Kidney glomerular epithelial cell (primary cell): ENCODE measurements around the gene FBXO9.
"Not testable (repeated sequence)": the region's sequence is repeated elsewhere in the genome, so short reads cannot be mapped to it uniquely, and the experiment has no call there.

Experiments
- DNase-seq: peaks from one replicate; lab custom pipeline; 2025; lab: John Stamatoyannopoulos, UW

FBXO9 gene

DNA sequence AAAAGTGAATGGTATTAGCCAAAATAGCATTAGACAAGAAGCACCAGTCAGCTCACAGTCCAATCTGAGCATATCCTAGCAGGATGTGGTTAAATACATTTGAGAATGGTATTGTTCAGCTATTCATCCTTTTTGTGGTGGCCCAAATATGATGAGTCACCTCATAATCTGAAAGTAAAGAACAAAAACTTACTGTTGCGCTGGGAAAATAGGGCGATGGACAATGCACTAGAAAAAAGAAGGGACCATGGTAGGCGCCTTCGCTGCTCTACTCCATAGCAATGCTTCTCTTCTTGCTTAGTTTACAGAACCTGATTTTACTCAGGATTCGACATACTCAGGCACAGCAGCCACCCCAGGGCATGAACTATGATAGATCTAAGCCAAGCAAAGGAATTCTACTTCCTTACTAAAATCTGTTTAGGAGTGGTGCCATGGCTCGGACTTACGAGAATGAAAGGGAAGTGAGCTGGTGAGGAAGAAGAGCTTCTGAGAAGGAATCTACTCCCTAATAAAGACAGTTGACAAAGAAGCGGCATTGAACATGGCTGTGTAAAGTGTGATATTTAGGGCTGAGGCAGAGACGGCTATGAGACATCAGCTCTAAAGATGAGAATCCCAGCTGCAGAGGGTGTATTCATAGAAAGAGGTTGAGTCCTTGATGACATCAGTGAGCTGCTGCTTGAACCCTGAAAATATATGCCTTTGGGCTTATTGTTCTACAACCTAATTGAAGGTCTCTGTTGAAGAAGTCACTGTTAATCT, 16.6 kb upstream of the FBXO9 start:
- no peak for DNase-seq

DNA sequence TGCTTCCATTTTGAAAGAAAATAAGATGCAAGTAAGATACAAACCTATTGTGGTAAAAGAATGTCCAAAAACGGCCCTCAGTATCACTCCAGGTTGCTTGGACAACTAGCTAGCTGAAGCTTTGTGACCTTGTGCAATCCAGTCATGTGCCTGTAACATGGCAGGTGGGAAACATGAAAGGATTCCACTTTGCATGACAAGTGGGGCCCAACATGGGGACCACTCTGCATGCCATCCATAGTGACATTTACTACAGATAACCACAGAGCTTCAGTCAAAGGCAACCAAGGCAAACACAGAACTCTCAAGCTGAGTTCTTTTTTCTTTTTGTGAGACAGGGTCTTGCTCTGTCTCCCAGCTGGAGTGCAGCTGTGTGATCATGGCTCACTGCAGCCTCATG, 15.8 kb upstream of the FBXO9 start:
- no peak for DNase-seq

DNA sequence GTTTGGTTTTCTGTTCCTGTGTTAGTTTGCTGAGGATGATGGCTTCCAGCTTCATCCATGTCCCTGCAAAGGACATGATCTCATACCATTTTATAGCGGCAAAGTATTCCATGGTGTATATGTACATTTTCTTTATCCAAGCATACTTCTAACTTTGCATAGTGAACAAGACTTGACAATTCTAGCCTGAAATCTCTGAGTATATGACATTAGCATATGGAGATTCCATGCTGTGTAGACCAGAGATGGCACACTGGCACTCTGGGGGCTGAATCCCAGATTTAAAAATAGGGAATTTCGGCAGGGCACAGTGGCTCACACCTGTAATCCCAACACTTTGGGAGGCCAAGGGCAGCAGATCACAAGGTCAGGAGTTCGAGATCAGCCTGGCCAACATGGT, 13.1 kb upstream of the FBXO9 start:
- DNase-seq = not testable (repeated sequence)

DNA sequence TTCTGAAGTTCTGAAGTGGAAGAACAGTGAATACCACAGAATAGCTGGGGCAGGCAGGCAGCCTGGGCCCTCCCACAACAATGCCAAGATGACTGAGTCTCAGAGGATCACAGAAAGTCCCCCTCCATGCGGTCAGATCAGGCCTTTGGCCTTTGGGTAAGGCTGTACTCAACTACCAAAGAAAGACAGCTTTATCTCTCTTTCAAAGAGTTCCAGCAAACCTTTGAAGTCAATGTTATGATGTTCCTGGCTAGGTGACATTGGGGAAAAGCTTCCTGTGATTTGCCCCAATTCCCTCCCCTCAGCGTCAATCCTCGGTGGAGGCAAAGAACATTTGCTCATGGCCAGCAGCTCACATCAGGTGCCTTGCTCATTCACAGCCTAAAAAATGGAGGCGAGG, 10.7 kb upstream of the FBXO9 start:
- no peak for DNase-seq

DNA sequence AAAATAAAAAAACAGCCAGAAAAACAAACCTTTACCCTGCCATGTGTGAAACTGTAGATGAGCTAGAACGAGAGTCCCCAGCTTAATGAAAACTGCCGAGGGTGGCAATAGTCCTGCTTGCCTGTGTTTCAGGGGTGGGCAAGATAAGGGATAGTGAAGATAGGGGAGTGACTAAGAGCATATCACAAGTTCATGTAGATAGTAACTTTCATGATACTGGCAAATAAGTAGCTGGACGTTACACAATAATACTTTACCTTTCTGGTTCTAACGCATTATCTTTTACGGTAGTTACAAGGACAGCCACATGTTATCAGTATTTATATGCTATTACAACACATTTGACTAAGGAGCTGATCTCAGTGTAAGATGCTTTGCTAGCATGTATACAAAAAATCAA, 9.3 kb upstream of the FBXO9 start:
- DNase-seq = no peak

DNA sequence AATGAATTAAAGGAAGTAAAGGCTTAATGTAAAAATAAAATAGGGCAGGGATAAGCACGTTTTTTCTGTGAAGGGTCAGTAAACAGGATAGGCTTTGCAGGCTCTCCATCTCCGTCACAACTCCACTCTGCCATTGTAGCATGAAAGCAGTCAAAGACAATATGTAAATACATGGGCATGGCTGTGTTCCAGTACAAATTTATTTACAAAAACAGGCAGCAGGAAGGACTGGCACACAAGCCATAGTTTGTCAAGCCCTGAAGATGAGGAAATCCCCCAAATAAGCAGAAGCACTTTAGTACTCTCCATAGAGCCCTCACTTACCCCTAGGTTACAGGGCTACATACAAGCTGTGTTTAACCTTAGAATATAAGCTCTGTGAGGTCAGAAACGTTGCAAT, 8.9 kb upstream of the FBXO9 start:
- DNase-seq = no peak

DNA sequence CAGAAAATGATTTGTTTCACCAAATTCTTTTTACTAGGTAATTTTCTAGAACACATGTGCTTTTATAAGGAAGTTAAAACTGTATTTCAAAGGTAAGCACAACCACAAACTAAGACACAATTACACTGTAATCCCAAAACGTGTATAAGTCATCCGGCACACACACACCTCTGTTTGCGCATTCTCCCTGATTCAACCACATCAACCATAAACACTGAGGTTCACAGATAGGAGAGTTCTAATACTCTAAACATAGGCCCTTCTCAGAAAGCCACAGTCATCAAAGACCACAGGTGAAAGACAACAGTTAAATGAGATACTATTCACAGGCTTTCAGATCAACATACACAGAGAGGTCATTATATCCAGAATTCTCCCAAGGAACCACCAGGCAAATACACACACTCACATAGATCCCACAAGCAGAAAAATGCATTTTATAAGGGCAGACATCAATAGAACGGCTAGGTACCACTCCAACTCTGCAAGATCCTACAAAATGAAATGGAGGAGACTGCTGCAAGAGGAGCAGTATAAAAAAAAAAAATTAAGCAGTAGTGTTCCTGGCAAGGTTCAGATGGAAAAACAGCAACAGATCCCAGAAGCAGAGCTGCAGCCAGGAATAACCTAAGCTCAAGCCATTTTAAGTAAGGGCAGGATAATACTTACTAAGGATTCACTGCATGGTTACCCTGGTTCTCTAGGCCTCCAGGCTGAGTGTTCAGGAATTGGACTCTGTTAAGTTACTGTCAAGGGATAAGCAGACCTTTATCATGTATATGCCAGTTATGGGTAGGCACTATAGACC, 6.6 kb upstream of the FBXO9 start:
- DNase-seq = no peak

DNA sequence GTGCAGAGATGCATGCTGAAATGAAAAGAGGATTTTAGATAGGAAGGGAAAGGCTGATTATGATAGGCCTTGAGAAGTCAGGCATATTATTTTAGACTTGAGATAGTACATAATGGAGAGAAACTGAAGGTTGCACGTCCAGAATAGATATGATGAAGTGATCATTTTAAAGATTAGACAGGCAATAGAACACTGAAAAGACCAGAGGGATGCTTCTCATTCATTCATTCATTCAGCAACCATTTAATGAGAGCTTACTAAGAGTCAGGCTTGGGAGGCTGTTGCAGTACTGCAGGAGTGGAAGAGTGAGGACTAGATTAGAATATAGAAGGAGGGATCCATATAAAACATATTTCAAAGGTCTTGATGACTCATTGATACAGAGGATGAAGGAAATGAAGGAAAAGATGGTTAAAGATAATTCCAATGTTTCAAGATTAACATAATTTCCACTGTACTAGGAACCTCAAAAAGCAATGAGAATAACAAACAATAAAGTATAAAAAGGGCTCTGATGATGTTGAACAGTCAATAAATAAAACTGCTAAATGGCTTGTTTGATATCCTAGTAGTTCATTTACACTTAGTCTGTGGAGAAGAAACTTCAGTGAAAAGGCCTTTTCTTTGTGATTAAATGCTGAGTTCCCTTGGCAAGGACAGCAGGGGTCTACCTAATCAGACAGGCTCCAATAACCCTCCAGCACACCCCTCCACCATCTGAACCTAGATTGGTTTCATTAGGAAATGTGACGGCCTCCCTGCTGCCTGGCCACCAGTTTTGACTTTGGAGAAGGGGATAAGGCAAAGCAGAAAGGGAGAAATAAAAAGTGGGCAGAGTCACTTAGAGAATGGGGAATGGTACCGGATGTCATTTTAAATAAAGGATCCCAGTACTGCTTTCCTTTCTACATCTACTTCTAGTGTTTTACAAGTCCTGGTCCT, 5.3 kb upstream of the FBXO9 start:
- no peak for DNase-seq

DNA sequence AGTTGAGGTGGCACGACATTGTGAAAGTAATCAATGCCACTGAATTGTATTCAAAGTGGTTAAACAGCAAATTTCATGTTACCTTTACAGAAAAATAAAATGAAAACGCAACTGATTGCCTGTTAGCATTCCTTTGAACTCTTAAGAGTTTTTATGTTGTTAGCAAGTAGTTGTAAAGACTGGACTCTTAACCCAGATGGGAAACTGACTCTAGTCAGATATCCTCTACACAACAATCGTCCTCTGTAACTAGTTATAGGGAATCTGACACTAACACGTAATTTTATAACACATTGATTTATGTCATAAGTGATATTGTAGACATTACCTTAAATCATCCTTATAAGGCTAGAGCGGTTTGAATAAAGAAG, 3.0 kb upstream of the FBXO9 start:
- DNase-seq = no peak

DNA sequence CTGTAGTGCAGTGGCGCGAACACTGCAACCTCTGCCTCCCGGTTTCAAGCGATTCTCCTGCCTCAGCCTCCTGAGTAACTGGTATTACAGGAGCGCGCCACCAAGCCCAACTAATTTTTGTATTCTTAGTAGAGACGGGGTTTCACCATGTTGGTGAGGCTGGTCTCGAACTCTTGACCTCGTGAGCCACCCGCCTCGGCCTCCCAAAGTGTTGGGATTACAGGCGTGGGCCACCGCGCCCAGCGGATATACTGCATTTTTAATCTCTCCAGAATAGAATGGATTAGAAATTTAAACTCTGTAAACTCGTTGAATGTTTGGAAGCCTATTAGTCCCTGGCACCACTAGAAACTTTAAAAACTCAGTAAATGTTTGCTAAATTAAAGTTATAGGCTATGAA, 949 bp upstream of the FBXO9 start:
- not testable (repeated sequence) for DNase-seq

DNA sequence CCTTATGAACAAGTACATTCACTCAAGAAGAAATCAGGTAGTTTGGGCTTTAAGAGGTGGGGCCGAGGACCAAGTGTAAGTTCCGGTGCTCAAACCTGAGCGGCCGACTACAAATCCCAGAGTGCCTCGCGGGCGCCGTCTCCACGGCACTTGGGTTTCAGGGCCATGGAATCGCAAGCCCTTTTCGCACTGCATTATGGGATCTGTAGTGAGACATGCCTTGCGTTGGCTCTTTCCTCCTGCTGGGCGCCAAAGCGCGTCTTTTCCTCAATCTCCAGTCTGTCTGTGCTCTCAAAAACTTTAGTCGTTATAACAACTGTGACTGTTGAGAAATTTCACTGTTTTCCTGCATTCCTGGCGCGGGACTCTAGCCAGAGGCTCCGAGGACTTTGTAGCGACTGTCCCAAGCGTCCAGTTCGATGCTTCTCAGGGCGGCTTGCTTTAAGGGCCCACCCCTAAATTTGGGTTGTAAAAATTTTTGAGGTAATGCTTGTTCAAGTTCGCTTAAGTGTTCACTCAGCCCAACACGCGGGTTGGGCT, 408 bp upstream of the FBXO9 start:
- DNase-seq = peak; percentile 94

DNA sequence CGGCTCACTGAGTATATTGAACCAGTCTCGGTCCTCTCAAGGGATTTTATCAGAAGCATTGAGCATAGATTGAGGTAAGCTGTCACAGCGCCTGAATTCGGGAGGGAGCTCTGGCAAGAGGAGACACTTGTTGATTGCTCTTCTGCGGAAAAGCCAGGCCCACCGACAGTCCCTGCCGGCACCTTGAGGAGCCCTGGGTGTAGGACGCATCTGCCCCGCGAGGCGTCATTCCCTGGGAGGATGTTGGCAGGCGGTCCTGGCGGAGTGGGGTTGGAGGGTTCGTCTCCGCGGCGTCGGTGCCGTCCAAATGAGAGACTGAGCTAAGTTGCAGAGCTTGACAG, 843 bp downstream of the FBXO9 start:
- DNase-seq = peak; percentile 22

DNA sequence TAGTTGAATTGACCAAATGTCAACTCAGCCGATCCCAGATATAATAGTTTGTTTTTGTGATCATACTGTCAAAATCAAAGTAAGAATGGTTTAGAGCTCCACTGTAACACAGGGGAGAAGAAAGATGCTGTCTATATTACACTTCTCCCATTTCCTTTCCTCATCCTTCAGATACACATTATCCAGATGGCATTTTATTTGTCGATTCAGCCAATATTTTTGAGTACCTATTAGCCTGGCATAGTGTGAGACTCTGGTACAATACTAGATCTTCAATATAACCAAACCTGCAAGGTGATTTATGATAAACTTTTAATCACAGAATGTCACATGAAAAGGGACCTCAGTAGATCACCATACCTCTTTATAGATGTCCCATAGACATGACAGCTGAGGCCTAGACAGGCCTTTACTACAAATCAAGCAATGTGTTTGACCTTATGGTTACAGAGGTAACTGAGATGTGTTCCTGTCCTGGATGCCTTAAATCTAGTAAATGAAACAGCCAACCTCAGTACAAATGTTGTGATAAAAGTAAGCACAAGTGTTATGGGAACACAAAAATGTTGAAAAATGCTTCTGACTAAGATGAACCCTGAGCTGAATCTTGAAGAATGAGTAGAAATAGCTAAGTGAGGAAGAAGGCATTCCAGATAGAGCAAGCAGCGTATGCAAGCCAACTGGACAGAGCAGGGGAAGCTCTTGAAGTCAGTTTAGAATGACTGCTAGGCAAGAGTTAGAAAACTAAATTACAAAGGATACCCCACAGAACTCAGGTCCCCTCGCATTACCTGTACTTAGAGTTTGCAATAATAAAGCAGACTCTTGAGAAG, 1.9 kb downstream of the FBXO9 start:
- DNase-seq = no peak

DNA sequence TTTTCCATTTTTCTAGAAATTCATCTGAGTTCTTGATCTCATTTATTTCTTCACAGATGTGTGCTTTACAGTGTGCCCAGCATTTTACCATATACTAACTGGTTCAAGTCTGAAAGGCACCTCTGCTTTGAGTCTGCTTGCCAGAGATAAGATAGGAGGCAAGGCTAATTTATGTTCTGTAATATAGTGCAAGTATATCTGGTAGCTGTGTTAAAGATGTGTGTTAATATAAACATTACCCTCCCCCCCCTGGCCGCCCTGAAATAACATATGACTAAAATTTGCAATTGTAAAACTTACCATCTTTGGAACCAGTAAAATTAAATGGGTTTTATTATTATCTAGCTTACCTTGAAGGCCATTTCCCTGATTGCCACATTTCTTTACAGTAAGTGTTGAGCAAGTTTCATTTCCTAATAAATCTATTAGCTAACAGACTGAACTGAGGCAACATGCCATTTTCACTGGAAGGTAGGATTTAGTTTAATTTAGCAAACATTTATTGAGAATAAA, 2.7 kb downstream of the FBXO9 start:
- DNase-seq = no peak

DNA sequence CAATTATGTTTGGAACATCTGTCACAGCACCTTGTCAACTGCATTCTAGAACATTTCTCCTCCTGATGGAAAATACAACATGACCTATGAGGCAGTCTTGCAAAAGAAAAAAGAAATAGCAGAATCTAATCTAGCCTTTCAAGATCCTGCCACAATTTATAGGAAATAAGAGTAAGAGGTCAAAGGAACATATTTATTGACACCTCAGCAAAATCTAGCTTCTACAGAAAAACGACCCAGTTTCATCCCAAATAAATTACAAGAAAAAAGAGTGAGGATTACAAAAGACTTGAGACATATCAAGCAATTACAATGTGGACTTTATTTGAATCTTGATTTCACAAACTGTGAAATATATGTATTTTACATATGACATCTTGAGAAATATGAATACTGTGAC, 4.2 kb downstream of the FBXO9 start:
- DNase-seq = no peak

DNA sequence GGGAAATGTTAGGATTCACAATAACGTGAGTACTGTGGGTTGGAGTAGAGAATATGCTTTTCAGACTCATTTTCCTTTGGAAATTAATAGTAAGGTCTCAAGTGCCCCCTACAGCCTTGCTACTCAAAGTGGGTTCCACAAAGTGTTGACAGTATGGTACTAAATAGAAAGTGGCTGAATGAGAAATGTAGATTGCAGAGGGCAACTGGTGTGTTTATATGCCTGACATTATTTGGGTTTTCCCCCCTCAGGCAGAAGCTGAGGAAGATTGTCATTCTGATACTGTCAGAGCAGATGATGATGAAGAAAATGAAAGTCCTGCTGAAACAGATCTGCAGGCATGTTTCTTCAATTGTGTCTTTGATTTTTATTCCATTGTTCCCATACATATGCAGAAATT, 5.6 kb downstream of the FBXO9 start:
- DNase-seq = no peak

DNA sequence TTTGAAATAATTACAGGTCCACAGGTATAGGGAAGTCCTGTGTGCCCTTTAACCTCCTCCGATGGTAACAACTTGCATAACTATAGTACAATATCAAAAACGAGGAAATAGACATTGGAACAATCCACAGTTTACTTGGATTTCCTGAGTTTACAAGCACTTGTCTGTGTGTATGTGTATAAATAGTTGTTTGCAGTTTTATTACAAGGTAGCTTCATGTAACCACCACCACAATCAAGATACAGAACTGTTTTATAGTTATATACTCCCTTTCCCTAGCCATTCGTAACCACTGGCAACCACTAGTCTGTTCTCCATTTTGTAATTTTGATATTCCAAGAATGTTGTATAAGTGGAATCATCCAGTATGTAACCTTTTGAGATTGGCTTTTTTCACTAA, 9.1 kb downstream of the FBXO9 start:
- DNase-seq = no peak

DNA sequence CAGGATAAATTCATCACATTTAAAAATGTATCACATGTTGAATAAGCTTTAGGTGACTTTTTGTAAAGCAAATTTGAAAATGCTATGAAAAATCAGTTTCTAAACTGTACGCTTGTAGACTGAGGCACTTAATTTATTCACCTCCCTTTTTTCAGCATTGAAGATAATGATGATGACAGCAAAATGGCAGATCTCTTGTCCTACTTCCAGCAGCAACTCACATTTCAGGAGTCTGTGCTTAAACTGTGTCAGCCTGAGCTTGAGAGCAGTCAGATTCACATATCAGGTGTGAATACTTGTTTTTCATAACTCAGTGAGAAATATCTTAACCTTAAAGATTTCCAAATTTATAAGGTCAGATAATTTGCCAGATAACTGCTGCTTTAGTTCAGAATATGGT, 15.6 kb downstream of the FBXO9 start:
- DNase-seq = no peak

DNA sequence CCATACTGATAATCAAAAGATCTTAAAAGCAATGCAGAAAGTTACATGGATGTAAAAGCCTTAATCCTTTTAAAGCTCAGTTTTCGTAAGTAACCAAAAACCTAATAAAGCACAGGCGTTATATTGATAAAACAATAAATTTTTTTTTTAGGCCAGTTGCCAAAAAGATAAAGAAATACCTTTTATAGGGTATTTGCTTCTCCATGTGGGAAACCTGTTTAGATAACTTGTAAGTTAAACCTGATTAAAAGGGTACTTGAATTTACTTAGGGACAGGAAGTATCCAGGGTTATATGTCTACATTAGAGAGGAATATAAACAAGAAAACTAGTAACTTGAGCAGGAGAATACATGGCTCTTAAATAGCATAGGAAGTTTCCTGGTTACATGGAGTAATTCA, 21.1 kb downstream of the FBXO9 start:
- DNase-seq = no peak

DNA sequence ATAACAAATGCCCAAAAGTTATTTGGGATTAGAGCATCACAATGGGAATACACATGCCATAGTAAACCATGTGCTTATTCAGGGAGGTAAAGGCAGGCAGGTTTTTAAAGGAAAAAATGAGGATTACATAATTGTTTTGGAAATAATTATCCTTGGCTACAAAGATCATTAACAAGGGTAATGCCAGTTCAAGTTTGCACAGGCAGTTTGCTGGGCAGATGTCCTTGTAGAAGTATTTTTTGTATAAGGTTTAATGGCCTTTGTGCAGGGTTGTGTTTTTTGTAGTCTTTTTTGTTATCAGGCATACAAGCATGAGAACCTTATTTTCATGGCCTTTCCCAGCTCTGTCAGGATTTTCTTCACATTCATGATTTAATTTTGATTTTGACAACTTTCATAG, 24.7 kb downstream of the FBXO9 start:
- DNase-seq = no peak

DNA sequence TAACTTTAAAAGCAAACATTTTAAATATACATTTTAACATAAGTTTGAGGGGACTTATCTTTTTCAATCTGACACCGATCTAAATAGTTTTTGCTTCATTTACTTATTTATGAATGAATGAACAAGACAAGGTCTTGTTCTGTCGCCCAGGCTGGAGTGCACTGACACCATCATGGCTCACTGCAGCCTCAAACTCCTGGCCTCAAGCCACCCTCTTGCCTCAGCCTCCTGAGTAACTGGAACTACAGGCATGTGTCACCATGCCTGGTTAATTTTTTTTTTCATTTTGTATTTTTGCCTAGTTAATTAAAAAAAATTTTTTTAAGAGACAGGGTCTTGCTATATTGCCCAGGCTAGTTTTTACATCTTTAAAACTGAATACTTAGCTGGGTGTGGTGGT, 25.4 kb downstream of the FBXO9 start:
- DNase-seq = no peak
